Activated CD4-positive, CD25-positive, alpha-beta regulatory T cell (primary cell): Measurements from ENCODE around the gene TPBG.
"Not testable (repeated sequence)": the region's sequence is repeated elsewhere in the genome, so short reads cannot be mapped to it uniquely, and the experiment has no call there.

Source experiments
- DNase-seq, 4 experiments: peaks; one replicate each; lab custom pipeline; 2025; lab: John Stamatoyannopoulos, UW

Gene TPBG

GRCh38 chr6:82374516-82374915 lies 10.9 kb downstream of the TPBG start:
- DNase-seq = no peak

- DNase-seq = no peak
Observed at GRCh38 chr6:82376636-82377035, 13.0 kb downstream of the TPBG start.

DNA sequence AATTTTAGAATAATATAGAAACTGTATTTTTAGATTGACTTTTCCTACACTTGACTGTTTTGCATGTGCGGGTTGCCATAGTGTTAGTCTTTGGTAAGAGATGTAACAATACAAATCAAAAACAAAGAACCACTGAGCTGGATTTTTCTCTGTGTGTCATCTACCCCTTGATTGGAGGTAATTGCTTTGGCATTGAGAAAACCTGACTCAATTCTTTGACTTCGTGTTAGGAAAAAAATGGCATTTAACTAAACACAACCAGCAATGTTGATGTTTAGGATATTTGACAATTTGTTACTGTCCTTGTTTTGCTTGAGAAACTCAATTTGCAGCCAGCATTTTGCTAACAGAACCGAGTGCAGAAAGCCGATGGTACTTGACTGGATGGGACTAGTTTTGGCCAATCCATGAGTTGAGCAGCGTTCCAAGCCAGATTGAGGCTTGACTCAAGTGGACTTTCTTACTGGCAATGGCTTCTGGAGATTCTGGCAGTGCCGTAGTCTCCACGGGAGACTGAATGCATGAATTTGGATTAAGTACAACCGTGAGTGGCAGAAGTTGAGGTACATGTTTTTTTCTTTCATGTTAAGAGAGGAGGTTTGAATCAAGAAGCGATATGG lies 17.1 kb downstream of the TPBG start:
- DNase-seq = no peak

- no peak for DNase-seq
Observed at GRCh38 chr6:82381278-82381677, 17.7 kb downstream of the TPBG start.

DNA sequence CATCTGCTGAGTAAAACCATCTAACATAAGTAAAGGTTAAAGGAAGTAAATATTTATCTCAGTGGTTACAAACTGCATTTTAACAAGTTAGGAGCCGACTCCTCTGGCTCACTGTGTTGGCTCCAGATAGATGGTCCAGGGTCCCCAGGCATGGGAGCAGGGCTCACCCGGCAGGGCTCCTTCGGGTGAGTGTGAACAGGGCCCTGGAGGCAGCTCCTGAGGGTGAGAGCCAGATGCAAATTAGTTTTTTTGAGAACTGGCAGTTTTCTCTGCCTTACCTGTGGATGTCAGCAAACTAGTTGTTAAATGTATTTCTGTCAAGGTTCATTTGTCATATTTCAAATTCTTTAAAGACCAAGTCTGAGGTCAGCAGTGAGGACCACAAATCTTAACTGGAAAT lies 21.5 kb downstream of the TPBG start:
- DNase-seq = no peak

DNA sequence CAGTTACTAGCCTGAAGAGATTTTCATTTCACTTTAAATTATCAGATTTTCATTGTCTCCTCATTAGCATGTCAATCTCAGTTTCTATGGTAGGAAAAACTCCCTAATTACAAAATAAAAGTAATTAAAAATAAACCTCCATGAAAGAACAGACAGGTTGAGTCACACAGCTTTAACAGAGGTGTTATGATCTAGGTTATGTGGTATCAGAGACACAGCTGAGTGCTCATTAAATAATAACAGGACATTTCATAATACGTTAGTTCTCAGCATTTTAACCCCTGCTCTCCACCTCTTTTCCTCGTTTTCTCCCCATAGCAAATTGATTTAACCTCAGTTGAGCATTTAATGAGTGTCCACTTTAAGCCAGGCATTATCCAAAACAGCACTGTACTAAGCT lies 21.9 kb downstream of the TPBG start:
- no peak for DNase-seq

DNA sequence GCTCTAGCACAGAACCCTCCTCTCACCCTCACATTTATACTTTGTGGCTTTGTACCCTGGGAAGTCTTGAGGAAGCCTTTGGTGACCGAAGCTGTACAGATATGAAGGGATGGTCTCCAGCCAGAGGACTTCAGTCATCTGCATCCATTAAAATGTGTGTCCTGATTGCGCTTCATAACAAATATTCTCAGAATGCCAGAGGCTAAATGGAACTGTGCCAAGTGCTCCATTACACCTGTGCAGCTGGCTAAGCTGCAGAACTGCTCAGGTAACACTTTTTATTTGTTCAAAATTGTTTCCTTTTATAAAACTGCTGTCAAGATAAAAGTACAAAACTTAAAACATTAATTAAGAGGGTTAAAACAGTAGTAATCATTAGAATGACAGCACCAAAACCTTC lies 22.3 kb downstream of the TPBG start:
- no peak for DNase-seq

DNA sequence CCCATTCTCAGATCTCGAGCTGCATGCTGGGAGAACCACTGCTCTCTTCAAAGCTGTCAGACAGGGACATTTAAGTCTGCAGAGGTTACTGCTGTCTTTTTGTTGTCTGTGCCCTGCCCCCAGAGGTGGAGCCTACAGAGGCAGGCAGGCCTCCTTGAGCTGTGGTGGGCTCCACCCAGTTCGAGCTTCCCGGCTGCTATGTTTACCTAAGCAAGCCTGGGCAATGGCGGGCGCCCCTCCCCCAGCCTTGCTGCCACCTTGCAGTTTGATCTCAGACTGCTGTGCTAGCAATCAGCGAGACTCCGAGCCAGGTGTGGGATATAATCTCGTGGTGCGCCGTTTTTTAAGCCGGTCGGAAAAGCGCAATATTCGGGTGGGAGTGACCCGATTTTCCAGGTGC lies 31.2 kb downstream of the TPBG start:
- DNase-seq = not testable (repeated sequence)

DNA sequence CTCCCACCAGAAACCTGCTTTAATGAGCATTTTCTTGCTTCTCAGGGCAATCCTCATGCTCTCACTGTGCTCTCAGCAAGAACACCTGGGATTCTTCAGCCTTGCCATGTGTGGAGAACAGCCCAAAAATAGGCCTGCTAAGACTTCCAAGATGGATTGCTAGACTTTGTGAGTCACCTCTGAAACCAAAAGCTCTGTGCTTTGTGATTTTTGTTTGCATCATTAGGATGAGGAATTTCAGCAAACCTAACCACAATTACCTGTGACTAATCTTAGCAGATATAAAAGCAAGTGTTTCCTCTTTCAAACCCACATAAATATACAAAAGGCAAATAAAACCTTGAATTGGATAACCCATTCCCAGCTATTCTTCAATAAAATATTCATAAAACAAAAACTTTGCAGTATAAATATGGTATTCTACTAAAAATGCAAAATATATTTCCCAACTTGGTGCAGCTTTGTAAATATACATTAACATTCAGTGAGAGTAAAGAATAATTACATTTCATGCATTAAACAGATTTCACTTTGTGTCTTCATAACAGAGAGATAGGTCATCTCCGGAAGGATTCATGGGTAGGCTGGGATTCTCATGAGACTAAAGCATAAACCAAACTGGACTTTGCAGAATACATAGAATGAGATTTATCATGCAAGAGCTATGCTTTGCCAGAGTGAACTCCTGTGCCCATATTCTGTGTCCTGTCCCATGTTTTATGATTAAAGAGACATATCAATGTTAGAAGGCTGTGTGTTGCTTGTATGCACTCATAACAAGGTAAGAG lies 33.5 kb downstream of the TPBG start:
- DNase-seq = no peak

DNA sequence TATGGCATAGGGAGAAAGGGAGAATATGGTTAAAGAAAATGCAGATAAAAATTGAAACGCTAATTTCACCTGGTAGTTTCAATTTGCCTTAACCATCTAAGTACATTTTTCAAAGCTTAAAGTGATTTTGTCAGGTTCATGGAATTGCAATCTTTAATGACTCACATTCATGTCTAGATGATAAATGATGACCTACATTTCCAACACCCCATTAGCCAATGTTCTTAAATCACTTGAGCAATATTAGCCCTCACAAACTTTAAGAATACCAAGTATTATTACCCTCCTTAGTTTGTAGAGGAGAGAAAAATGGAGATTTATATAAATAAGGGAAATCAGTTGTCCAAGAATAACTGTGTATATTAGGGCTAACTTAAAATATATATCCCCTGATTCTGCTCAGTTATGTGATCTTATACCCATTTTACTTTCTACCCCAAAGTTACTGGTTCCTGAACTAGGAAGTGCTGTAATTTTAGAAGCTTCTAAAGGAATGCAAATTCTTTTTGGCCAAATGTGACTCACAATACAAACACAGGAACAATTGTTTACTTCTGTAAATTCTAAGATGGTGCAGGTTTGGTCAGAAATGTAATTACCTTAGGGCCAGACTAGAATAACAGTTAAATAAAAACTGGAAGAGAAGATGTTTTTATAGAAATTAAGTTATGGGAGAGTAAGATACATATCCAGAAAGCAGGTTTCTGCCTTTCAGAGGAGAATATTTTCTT lies 34.5 kb downstream of the TPBG start:
- no peak for DNase-seq

DNA sequence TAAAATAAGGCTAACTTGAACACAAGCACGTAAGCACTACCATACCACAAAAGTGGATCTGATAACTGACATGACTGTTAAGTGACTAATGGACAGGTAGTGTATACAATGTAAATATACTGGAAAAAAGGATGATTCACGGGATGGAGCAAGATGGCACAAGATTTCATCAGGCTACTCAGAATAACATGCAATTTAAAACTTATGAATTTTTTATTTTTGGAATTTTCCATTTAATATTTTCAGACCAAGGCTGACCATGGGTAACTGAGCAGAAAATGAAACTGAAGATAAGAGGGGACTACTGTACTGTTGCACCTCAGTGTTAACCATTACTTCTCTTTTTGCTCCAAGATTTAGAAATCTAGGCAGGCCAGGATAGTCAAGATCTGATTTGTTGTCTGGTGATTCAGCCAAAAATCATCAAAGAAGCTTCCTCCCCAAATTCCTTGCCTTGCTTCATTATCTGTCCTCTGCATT lies 45.4 kb downstream of the TPBG start:
- no peak for DNase-seq

DNA sequence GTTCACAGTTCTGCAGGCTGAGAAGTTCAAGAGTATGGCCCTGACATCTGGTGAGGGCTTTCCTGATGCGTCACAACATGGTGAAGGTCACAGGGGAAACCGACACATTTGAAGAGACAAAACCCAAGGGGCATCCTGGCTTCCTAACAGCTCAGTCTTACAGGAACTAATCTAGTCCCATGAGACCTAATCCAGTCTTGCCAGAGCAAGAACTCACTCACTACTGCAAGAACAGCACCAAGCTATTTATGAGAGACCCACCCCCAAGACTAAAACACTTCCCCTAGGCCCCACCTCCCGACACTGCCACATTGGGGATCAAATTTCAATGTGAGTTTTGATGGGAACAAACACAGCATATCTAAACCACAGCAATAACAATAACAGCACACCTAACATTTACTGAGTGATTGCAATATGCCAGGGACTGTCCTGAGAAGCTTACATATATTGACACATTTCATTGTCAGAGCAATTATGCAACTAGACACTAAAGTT lies 46.6 kb downstream of the TPBG start:
- DNase-seq = no peak

GRCh38 chr6:82413868-82414267 lies 50.3 kb downstream of the TPBG start:
- no peak for DNase-seq

DNA sequence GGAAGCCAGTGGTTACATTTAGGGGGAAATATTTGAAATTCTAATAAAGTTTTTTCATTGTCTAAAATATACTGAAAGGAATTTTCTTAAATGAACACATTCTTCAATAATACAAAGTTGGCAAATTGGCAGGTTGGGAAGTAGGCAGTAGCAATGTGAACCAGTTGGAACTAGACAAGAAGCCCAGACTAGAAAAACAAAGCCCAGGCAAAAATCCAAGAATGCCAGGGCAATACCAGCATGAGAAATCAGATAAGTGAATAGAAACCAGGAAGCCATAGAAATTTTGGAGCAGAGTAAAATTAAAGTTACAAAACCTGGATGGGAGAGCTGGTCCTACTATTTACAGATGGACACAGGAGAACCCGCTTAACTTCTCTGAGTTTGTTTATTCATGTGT lies 52.2 kb downstream of the TPBG start:
- DNase-seq = no peak

GRCh38 chr6:82416346-82416745 lies 52.7 kb downstream of the TPBG start:
- DNase-seq = no peak
